ENCODE data around the gene TMPRSS9.

The TMPRSS9 gene

GRCh38 chr19:2423915-2424685 lies 64.0 kb downstream of the TMPRSS9 start:
- DNase-seq: no peak

- DNase-seq: no peak
Measured at GRCh38 chr19:2424686-2425621, 64.9 kb downstream of the TMPRSS9 start.

- DNase-seq: no peak
Measured at GRCh38 chr19:2425622-2426581, 65.8 kb downstream of the TMPRSS9 start.

GRCh38 chr19:2426611-2427428 lies 66.8 kb downstream of the TMPRSS9 start:
- DNase-seq: no peak

GRCh38 chr19:2427429-2428320 lies 67.6 kb downstream of the TMPRSS9 start, which contains the start of gene TIMM13:
Gene TIMM13 (minus strand): TSS chr19:2427586. CDS start chr19:2427533, 53 bp downstream.
- DNase-seq: peak; percentile 76 to 89

GRCh38 chr19:2428321-2428690 lies 68.2 kb downstream of the TMPRSS9 start:
- no peak for DNase-seq

- no peak for DNase-seq
Measured at GRCh38 chr19:2428756-2429711, 69.0 kb downstream of the TMPRSS9 start.

- no peak for DNase-seq
Measured at GRCh38 chr19:2429917-2430535, 70.0 kb downstream of the TMPRSS9 start.

- no peak for DNase-seq
Measured at GRCh38 chr19:2431318-2432055, 71.4 kb downstream of the TMPRSS9 start.

- DNase-seq: no peak
Measured at GRCh38 chr19:2432131-2432848, 72.2 kb downstream of the TMPRSS9 start.

- DNase-seq: no peak
Measured at GRCh38 chr19:2433854-2434253, 73.8 kb downstream of the TMPRSS9 start.

GRCh38 chr19:2434267-2434666 lies 74.2 kb downstream of the TMPRSS9 start:
- DNase-seq: no peak

- no peak for DNase-seq
Measured at GRCh38 chr19:2434721-2435265, 74.7 kb downstream of the TMPRSS9 start.

GRCh38 chr19:2436384-2436783 lies 76.3 kb downstream of the TMPRSS9 start:
- no peak for DNase-seq

GRCh38 chr19:2436926-2437325 lies 76.9 kb downstream of the TMPRSS9 start:
- DNase-seq: no peak

GRCh38 chr19:2438178-2438577 lies 78.1 kb downstream of the TMPRSS9 start:
- DNase-seq: no peak

GRCh38 chr19:2440515-2440914 lies 80.5 kb downstream of the TMPRSS9 start:
- DNase-seq: no peak
